ENCODE data around the gene TRMT1L. TPM values are rescaled to one million over a fixed set of nuclear protein-coding genes. Genes with fewer than 3 reads are reported as not detected.

Gene TRMT1L
- total and polyA plus RNA-seq, 10 donors, result 7.7 to 35.6 (median 21.4) TPM

DNA sequence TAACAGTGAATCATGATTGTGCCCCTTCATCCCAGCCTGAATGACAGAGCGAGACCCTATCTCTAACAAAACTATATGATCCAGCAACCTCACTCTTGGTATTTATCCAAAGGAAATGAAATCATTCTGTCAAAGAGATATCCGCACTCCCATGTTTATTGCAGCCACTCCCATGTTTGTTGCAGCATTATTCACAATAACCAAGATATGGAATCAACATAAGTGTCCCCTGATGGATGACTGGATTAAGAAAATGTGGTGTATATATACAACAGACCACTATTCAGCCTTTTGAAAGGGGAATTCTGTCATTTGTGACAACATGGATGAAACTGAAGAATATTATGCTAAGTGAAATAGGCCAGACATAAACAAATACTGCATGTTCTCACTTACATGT is 44.4 kb downstream of the TRMT1L start:
- no peaks in the 10 kb centered on the region for H3K27me3 ChIP-seq (replicated peaks in 1 of 7)
- 71 to 92% (median 84%) methylated on average over 2 of the region's 2 CpGs for WGBS, 5 donors
- no peak for DNase-seq
- TF ChIP-seq POLR2AphosphoS5 (IDR thresholded peaks at IDR 0.05) (no peak), POLR2A (IDR thresholded peaks at IDR 0.05) (no peak)
- TF ChIP-seq, protein P1, sequence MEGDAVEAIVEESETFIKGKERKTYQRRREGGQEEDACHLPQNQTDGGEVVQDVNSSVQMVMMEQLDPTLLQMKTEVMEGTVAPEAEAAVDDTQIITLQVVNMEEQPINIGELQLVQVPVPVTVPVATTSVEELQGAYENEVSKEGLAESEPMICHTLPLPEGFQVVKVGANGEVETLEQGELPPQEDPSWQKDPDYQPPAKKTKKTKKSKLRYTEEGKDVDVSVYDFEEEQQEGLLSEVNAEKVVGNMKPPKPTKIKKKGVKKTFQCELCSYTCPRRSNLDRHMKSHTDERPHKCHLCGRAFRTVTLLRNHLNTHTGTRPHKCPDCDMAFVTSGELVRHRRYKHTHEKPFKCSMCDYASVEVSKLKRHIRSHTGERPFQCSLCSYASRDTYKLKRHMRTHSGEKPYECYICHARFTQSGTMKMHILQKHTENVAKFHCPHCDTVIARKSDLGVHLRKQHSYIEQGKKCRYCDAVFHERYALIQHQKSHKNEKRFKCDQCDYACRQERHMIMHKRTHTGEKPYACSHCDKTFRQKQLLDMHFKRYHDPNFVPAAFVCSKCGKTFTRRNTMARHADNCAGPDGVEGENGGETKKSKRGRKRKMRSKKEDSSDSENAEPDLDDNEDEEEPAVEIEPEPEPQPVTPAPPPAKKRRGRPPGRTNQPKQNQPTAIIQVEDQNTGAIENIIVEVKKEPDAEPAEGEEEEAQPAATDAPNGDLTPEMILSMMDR (IDR thresholded peaks at IDR 0.05 in 8 of 11, conservative IDR thresholded peaks at IDR 0.05 in 3 of 11), result no peak
- peaks cover 0 to 15% (median 5%) of the 10 kb centered on the region in 6 donors for H3K36me3 ChIP-seq
- H3K27ac ChIP-seq, result no peak overlapping the region
- intact Hi-C loops (cut with DNase I; ENCODE audit: low total_unique reads), result no loop called here
- no peaks in the 10 kb centered on the region for H3K4me1 ChIP-seq
- H3K4me3 ChIP-seq, result no peak overlapping the region
- peaks cover 5 to 35% (median 29%) of the 10 kb centered on the region in 8 donors for H3K9me3 ChIP-seq

DNA sequence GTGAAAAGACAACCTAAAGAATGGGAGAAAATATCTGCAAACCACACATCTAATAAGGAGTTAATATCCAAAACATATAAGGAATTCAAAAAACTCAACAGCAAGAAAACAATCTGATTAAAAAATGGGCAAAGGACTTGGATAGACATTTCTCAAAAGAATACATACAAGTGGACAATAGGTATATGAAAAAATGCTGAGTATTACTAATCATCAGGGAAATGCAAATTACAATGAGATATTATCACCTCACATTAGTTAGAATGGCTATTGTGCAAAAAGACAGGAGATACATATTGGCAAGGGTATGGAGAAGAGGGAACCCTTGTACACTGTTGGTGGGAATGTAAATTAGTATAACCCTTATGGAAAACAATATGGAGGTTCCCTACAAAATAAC is 44.9 kb downstream of the TRMT1L start:
- no peak for TF ChIP-seq POLR2A (IDR thresholded peaks at IDR 0.05)
- TF ChIP-seq POLR2AphosphoS5 (IDR thresholded peaks at IDR 0.05), result no peak
- TF ChIP-seq, protein P1 (IDR thresholded peaks at IDR 0.05 in 8 of 11, conservative IDR thresholded peaks at IDR 0.05 in 3 of 11), result no peak
- DNase-seq, result no peak
- H3K36me3 ChIP-seq, result peaks cover 0 to 11% (median 1%) of the 10 kb centered on the region in 6 donors
- H3K4me3 ChIP-seq, result no peak overlapping the region
- peaks cover 5 to 40% (median 34%) of the 10 kb centered on the region in 8 donors for H3K9me3 ChIP-seq
- no peak overlapping the region for H3K27ac ChIP-seq
- intact Hi-C loops (cut with DNase I; ENCODE audit: low total_unique reads), result no loop called here
- H3K4me1 ChIP-seq, result no peaks in the 10 kb centered on the region
- H3K27me3 ChIP-seq (replicated peaks in 1 of 7), result no peaks in the 10 kb centered on the region

DNA sequence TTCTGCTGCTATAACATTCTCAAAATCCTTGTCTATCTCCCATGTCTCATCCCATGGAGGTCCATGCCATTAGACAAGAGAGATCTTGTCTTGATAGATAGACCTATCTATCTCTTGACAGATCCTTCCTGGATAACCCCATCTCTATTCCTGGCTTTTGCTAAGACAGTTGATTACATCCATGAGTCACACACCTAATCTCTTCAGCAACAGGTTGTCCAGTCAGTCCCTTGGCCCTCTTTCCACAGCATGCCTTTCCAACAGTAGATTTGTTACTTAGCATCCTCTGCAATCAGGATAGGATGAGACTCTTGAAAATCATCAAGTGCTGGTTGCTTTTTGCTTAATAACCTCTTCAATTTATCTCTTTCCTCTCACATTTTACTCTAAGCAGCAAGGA is 46.6 kb downstream of the TRMT1L start:
- H3K27me3 ChIP-seq (replicated peaks in 1 of 7), result no peaks in the 10 kb centered on the region
- H3K4me1 ChIP-seq, result no peaks in the 10 kb centered on the region
- no peak overlapping the region for H3K4me3 ChIP-seq
- intact Hi-C loops (cut with DNase I; ENCODE audit: low total_unique reads), result no loop called here
- H3K27ac ChIP-seq, result no peak overlapping the region
- DNase-seq, result no peak
- peaks cover 5 to 54% (median 39%) of the 10 kb centered on the region in 8 donors for H3K9me3 ChIP-seq
- H3K36me3 ChIP-seq, result no peaks in the 10 kb centered on the region
- TF ChIP-seq, protein P1 (IDR thresholded peaks at IDR 0.05 in 8 of 11, conservative IDR thresholded peaks at IDR 0.05 in 3 of 11), result no peak
- TF ChIP-seq POLR2A (IDR thresholded peaks at IDR 0.05), result no peak
- TF ChIP-seq POLR2AphosphoS5 (IDR thresholded peaks at IDR 0.05), result no peak

DNA sequence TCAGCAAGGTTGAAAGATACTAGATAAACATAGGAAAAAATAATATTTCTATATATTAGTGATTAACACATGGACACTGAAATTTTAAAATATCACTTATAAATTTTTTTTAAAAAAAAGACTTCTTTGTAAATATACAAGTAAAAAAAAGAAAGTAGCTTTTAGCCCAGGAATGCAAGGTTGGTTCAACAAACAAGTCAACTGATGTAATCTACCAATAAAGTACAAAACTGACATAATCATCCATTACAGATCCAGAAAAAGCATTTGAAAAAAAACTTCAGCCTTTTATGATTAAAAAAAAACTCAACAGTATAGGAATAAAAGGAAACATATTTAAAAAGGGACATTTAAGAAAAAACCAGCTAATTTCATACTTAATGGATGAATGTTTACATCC is 48.4 kb downstream of the TRMT1L start:
- H3K36me3 ChIP-seq, result peaks cover 0 to 13% (median 2%) of the 10 kb centered on the region in 6 donors
- no peaks in the 10 kb centered on the region for H3K4me1 ChIP-seq
- H3K27ac ChIP-seq, result no peak overlapping the region
- H3K27me3 ChIP-seq (replicated peaks in 1 of 7), result no peaks in the 10 kb centered on the region
- intact Hi-C loops (cut with DNase I; ENCODE audit: low total_unique reads), result no loop called here
- peaks cover 5 to 57% (median 39%) of the 10 kb centered on the region in 8 donors for H3K9me3 ChIP-seq
- TF ChIP-seq POLR2A (IDR thresholded peaks at IDR 0.05), result no peak
- TF ChIP-seq POLR2AphosphoS5 (IDR thresholded peaks at IDR 0.05), result no peak
- TF ChIP-seq, protein P1 (IDR thresholded peaks at IDR 0.05 in 8 of 11, conservative IDR thresholded peaks at IDR 0.05 in 3 of 11), result no peak
- no peak overlapping the region for H3K4me3 ChIP-seq
- no peak for DNase-seq

Measured in spleen (tissue), 11 donors.